ENCODE results near the gene C21orf58. TPM values are rescaled to one million over a fixed set of nuclear protein-coding genes. Genes with fewer than 3 reads are reported as not detected.

C21orf58 gene
- total RNA-seq, 2 donors from 2014 or later = 19.6 to 37.4 TPM

GRCh38 chr21:46324390-46325072, 861 bp upstream of the C21orf58 start:
- Histone ChIP-seq H3K4me1 (ENCODE audit: control insufficient read depth, insufficient read depth, low read length) (no peaks in the 10 kb centered on the region), H3K36me3 (ENCODE audit: control insufficient read depth, insufficient read depth, low read length) (peaks cover 24% of the 10 kb centered on the region), H3K27ac (ENCODE audit: low read depth, low read length) (peak overlapping the region; percentile 94), H3K9ac (ENCODE audit: extremely low read depth, low read length, poor library complexity, severe bottlenecking) (peak overlapping the region; percentile 92), H3K27me3 (ENCODE audit: control insufficient read depth, insufficient read depth, low read length, poor library complexity, severe bottlenecking) (no peaks in the 10 kb centered on the region), H3K4me3 (ENCODE audit: low read length) (peak overlapping the region; percentile 96), H3K9me3 (ENCODE audit: control insufficient read depth, low read length) (no peaks in the 10 kb centered on the region)
- Mint-ChIP-seq H3K27ac (peak overlapping the region; percentile 80), H3K4me1 (peaks cover 30% of the 10 kb centered on the region), H3K4me3 (peak overlapping the region; percentile 95), H3K36me3 (ENCODE audit: low read depth) (peaks cover 35% of the 10 kb centered on the region), H3K27me3 (ENCODE audit: insufficient read depth) (no peaks in the 10 kb centered on the region), H3K9me3 (no peaks in the 10 kb centered on the region)
- TF ChIP-seq CTCF (conservative IDR thresholded peaks at IDR 0.05) = no peak
- DNase-seq = peak; percentile 94
- WGBS, 2 experiments (ENCODE audit: insufficient coverage in 1 of 2, insufficient read length in 1 of 2) = 0 to 1% methylated on average over 19 to 98 of the region's 98 CpGs

DNA sequence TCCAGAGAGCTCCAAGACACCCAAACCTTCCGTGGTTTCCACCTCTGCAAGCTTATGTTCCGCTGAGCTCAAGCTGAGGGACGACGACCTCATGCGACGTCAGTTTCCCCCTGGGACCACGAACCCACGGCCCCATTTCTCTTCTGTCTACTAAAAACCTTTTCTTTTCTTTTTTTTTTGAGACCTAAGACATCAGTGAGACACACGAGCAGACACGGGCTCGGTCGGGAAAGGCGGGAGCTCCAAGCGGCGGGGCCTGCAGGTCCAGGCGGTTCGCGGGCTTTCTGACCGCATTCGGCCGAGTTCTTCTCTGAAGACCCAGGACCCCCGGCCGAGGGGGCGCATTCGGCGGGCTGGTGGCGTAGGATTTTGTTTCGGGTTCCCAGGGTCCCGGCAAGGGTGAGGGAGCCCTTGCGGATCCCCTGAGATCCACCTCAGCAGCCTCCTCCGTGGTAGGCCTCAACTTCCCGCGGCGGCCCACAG, 402 bp downstream of the C21orf58 start:
- H3K4me1 Mint-ChIP-seq = peaks cover 35% of the 10 kb centered on the region
- WGBS, 2 experiments (ENCODE audit: insufficient coverage in 1 of 2, insufficient read length in 1 of 2) = 0% methylated on average over 11 to 34 of the region's 34 CpGs
- H3K4me3 ChIP-seq (ENCODE audit: low read length) = peak overlapping the region; percentile 96

More for the DNA sequence above, 402 bp downstream of the C21orf58 start:
- Mint-ChIP-seq H3K27ac (peak overlapping the region; percentile 96), H3K4me3 (peak overlapping the region; percentile 95), H3K9me3 (no peaks in the 10 kb centered on the region), H3K27me3 (ENCODE audit: insufficient read depth) (no peaks in the 10 kb centered on the region), H3K36me3 (ENCODE audit: low read depth) (peaks cover 27% of the 10 kb centered on the region)
- Histone ChIP-seq H3K36me3 (ENCODE audit: control insufficient read depth, insufficient read depth, low read length) (peaks cover 11% of the 10 kb centered on the region), H3K27ac (ENCODE audit: low read depth, low read length) (peak overlapping the region; percentile 83), H3K4me1 (ENCODE audit: control insufficient read depth, insufficient read depth, low read length) (no peaks in the 10 kb centered on the region), H3K9me3 (ENCODE audit: control insufficient read depth, low read length) (no peaks in the 10 kb centered on the region), H3K27me3 (ENCODE audit: control insufficient read depth, insufficient read depth, low read length, poor library complexity, severe bottlenecking) (no peaks in the 10 kb centered on the region), H3K9ac (ENCODE audit: extremely low read depth, low read length, poor library complexity, severe bottlenecking) (peak overlapping the region; percentile 92)
- no peak for TF ChIP-seq CTCF (conservative IDR thresholded peaks at IDR 0.05)
- peak; percentile 47 for DNase-seq

All from endodermal cell (in vitro differentiated cells).